Lower leg skin (tissue), 3 donors: Measurements from ENCODE around the gene RAD9A.

ENCODE experiments used
- CTCF ChIP-seq, 3 donors: fragments of 450-650 bp; IDR thresholded peaks; one replicate each; pipeline ENCODE4 v1.5.1; 2016; ENCODE audit warnings: antibody characterized with exemption in 3 of 3, mild to moderate bottlenecking in 3 of 3, moderate library complexity in 2 of 3
- POLR2A ChIP-seq, 2 donors: fragments of 450-650 bp; IDR thresholded peaks; one replicate each; pipeline ENCODE4 v1.6.1; 2016 to 2017; ENCODE audit warnings: antibody characterized with exemption in 2 of 2, mild to moderate bottlenecking in 1 of 2, moderate library complexity in 1 of 2

- TF ChIP-seq CTCF (IDR thresholded peaks at IDR 0.05) (no peak), POLR2A (IDR thresholded peaks at IDR 0.05) (no peak)
These were observed 9.9 kb downstream of the RAD9A start, which contains the start of gene PPP1CA for GRCh38 chr11:67401495-67402191.
